Hippocampal formation (tissue), 2 donors: ENCODE results near the gene SMIM10.
"Not testable (repeated sequence)": the region's sequence is repeated elsewhere in the genome, so short reads cannot be mapped to it uniquely, and the experiment has no call there.

Experiments
- DNase-seq, 2 donors: peaks; one replicate each; lab custom pipeline; 2025; lab: John Stamatoyannopoulos, UW

The SMIM10 gene

GRCh38 chrX:135010921-135011320, 20.1 kb downstream of the SMIM10 start:
- no peak for DNase-seq

- no peak for DNase-seq
Measured at GRCh38 chrX:135015523-135016245, 24.9 kb downstream of the SMIM10 start.

- DNase-seq = not testable (repeated sequence)
Measured at GRCh38 chrX:135019890-135020289, 29.1 kb downstream of the SMIM10 start.

- not testable (repeated sequence) for DNase-seq
Measured at GRCh38 chrX:135023791-135024190, 33.0 kb downstream of the SMIM10 start.

- DNase-seq = no peak
Measured at GRCh38 chrX:135024526-135024925, 33.7 kb downstream of the SMIM10 start.

GRCh38 chrX:135030207-135030963, 39.6 kb downstream of the SMIM10 start:
- DNase-seq = not testable (repeated sequence)

GRCh38 chrX:135041149-135042123, 50.6 kb downstream of the SMIM10 start:
- not testable (repeated sequence) for DNase-seq
